ENCODE results near the gene GULP1. TPM values are rescaled to one million over a fixed set of nuclear protein-coding genes. Genes with fewer than 3 reads are reported as not detected.

GULP1 gene
- polyA plus RNA-seq, 1 donor from 2014 or later = 10.2 TPM

- no peaks in the 10 kb centered on the region for H4K20me1 ChIP-seq (ENCODE audit: insufficient read depth)
- peak overlapping the region; percentile 84 for H3K4me3 ChIP-seq (ENCODE audit: low read length)
- peak overlapping the region; percentile 83 for H3K4me2 ChIP-seq (ENCODE audit: low read length)
- peak overlapping the region; percentile 62 for H2AFZ ChIP-seq (ENCODE audit: low read depth, low read length)
- no peak overlapping the region for H3K27ac ChIP-seq (ENCODE audit: low read length)
- TF ChIP-seq REST (IDR thresholded peaks at IDR 0.05; ENCODE audit: borderline replicate concordance) (no peak), MXI1 (conservative IDR thresholded peaks at IDR 0.05; ENCODE audit: poor library complexity, severe bottlenecking) (peak; percentile 47)
- H3K79me2 ChIP-seq (replicated peaks; ENCODE audit: insufficient read depth, low read length) = peaks cover 33% of the 10 kb centered on the region
- peaks cover 32% of the 10 kb centered on the region for H3K27me3 ChIP-seq (ENCODE audit: insufficient read depth, low read depth, low read length)
- H3K9ac ChIP-seq (ENCODE audit: low read length) = peak overlapping the region; percentile 52
- no peaks in the 10 kb centered on the region for H3K36me3 ChIP-seq (ENCODE audit: insufficient read depth, low read length)
- H3K9me2 ChIP-seq (ENCODE audit: insufficient read depth, low read length) = no peaks in the 10 kb centered on the region
- H3K9me3 ChIP-seq (ENCODE audit: low read length) = no peaks in the 10 kb centered on the region
- peaks cover 3% of the 10 kb centered on the region for H3F3A ChIP-seq (ENCODE audit: insufficient read depth, low read length, poor library complexity, severe bottlenecking)
Measured at GRCh38 chr2:188292348-188293239, 920 bp downstream of the GULP1 start.

- Histone ChIP-seq H2AFZ (ENCODE audit: low read depth, low read length) (no peak overlapping the region), H3K9ac (ENCODE audit: low read length) (no peak overlapping the region)
Measured at GRCh38 chr2:188293601-188294351, 2.1 kb downstream of the GULP1 start.

More at GRCh38 chr2:188293601-188294351, 2.1 kb downstream of the GULP1 start:
- H3K4me2 ChIP-seq (ENCODE audit: low read length) = no peak overlapping the region
- peaks cover 3% of the 10 kb centered on the region for H3F3A ChIP-seq (ENCODE audit: insufficient read depth, low read length, poor library complexity, severe bottlenecking)
- peaks cover 32% of the 10 kb centered on the region for H3K27me3 ChIP-seq (ENCODE audit: insufficient read depth, low read depth, low read length)
- H4K20me1 ChIP-seq (ENCODE audit: insufficient read depth) = no peaks in the 10 kb centered on the region
- H3K9me3 ChIP-seq (ENCODE audit: low read length) = no peaks in the 10 kb centered on the region
- no peak overlapping the region for H3K27ac ChIP-seq (ENCODE audit: low read length)
- no peaks in the 10 kb centered on the region for H3K36me3 ChIP-seq (ENCODE audit: insufficient read depth, low read length)
- H3K4me3 ChIP-seq (ENCODE audit: low read length) = peak overlapping the region; percentile 84
- no peaks in the 10 kb centered on the region for H3K9me2 ChIP-seq (ENCODE audit: insufficient read depth, low read length)
- TF ChIP-seq REST (IDR thresholded peaks at IDR 0.05; ENCODE audit: borderline replicate concordance) (no peak), POLR2AphosphoS5 (IDR thresholded peaks at IDR 0.05) (no peak), CTCF (IDR thresholded peaks at IDR 0.05; ENCODE audit: poor library complexity, severe bottlenecking) (no peak), MXI1 (conservative IDR thresholded peaks at IDR 0.05; ENCODE audit: poor library complexity, severe bottlenecking) (no peak), EP300 (conservative IDR thresholded peaks at IDR 0.05; ENCODE audit: poor library complexity, severe bottlenecking) (no peak), RAD21 (conservative IDR thresholded peaks at IDR 0.05) (no peak), TAF1 (IDR thresholded peaks at IDR 0.05; ENCODE audit: low read depth) (no peak), SMC3 (conservative IDR thresholded peaks at IDR 0.05; ENCODE audit: poor library complexity) (no peak), EZH2 (IDR thresholded peaks at IDR 0.05; ENCODE audit: borderline replicate concordance, insufficient read depth, low read length, poor library complexity, severe bottlenecking) (no peak)
- peaks cover 40% of the 10 kb centered on the region for H3K79me2 ChIP-seq (replicated peaks; ENCODE audit: insufficient read depth, low read length)

Data from neural cell (in vitro differentiated cells).